ENCODE measurements around the gene CDH11. TPM values are rescaled to one million over a fixed set of nuclear protein-coding genes. Genes with fewer than 3 reads are reported as not detected.

CDH11 gene
- total and polyA plus RNA-seq, 4 experiments from 2014 or later, result not detected

GRCh38 chr16:65023802-65024201, 98.1 kb downstream of the CDH11 start:
- no peaks in the 10 kb centered on the region for H3K4me1 ChIP-seq (ENCODE audit: insufficient read depth, low read length)
- ChIA-PET CTCF (ENCODE audit: partially characterized antibody) (no interaction called here), POLR2A (ENCODE audit: partially characterized antibody) (no interaction called here)
- Mint-ChIP-seq H3K27me3 (no peaks in the 10 kb centered on the region), H3K9me3 (peaks cover 0 to 28% (median 4%) of the 10 kb centered on the region in 8 donors), H3K36me3 (no peaks in the 10 kb centered on the region), H3K4me1 (no peaks in the 10 kb centered on the region), H3K4me3 (no peak overlapping the region), H3K27ac (no peak overlapping the region)
- H3K9me3 ChIP-seq (ENCODE audit: control insufficient read depth in 1 of 2, low read length in 2 of 2), result no peaks in the 10 kb centered on the region
- H3K36me3 ChIP-seq (ENCODE audit: insufficient read depth, low read length), result no peaks in the 10 kb centered on the region
- no peak for DNase-seq
- no peaks in the 10 kb centered on the region for H3K27me3 ChIP-seq (ENCODE audit: insufficient read depth, low read length)
- no peak overlapping the region for H3K27ac ChIP-seq (ENCODE audit: low read depth, low read length)
- H3K4me3 ChIP-seq (ENCODE audit: low read length in 2 of 2), result no peak overlapping the region
- intact Hi-C loops (cut with micrococcal nuclease), result no loop called here

GRCh38 chr16:65021852-65022595, 99.8 kb downstream of the CDH11 start:
- Mint-ChIP-seq H3K27me3 (no peaks in the 10 kb centered on the region), H3K27ac (no peak overlapping the region), H3K4me3 (no peak overlapping the region), H3K36me3 (no peaks in the 10 kb centered on the region), H3K4me1 (no peaks in the 10 kb centered on the region), H3K9me3 (peaks cover 0 to 17% (median 6%) of the 10 kb centered on the region in 8 donors)
- intact Hi-C loops (cut with micrococcal nuclease), result no loop called here
- ChIA-PET POLR2A (ENCODE audit: partially characterized antibody) (no interaction called here), CTCF (ENCODE audit: partially characterized antibody) (no interaction called here)
- Histone ChIP-seq H3K4me1 (ENCODE audit: insufficient read depth, low read length) (no peaks in the 10 kb centered on the region), H3K9me3 (ENCODE audit: control insufficient read depth in 1 of 2, low read length in 2 of 2) (no peaks in the 10 kb centered on the region), H3K27ac (ENCODE audit: low read depth, low read length) (no peak overlapping the region), H3K36me3 (ENCODE audit: insufficient read depth, low read length) (no peaks in the 10 kb centered on the region), H3K4me3 (ENCODE audit: low read length in 2 of 2) (no peak overlapping the region), H3K27me3 (ENCODE audit: insufficient read depth, low read length) (no peaks in the 10 kb centered on the region)
- DNase-seq, result no peak

GRCh38 chr16:65016754-65017153, 105.1 kb downstream of the CDH11 start:
- H3K27me3 ChIP-seq (ENCODE audit: insufficient read depth, low read length), result no peaks in the 10 kb centered on the region
- H3K9me3 ChIP-seq (ENCODE audit: control insufficient read depth in 1 of 2, low read length in 2 of 2), result no peaks in the 10 kb centered on the region
- Mint-ChIP-seq H3K36me3 (no peaks in the 10 kb centered on the region), H3K27ac (no peak overlapping the region), H3K4me3 (no peak overlapping the region), H3K9me3 (peaks cover 2 to 21% (median 8%) of the 10 kb centered on the region in 8 donors), H3K27me3 (no peaks in the 10 kb centered on the region), H3K4me1 (no peaks in the 10 kb centered on the region)
- ChIA-PET POLR2A (ENCODE audit: partially characterized antibody) (no interaction called here), CTCF (ENCODE audit: partially characterized antibody) (no interaction called here)
- intact Hi-C loops (cut with micrococcal nuclease), result no loop called here
- no peaks in the 10 kb centered on the region for H3K36me3 ChIP-seq (ENCODE audit: insufficient read depth, low read length)
- no peak overlapping the region for H3K4me3 ChIP-seq (ENCODE audit: low read length in 2 of 2)
- DNase-seq, result no peak
- no peak overlapping the region for H3K27ac ChIP-seq (ENCODE audit: low read depth, low read length)
- no peaks in the 10 kb centered on the region for H3K4me1 ChIP-seq (ENCODE audit: insufficient read depth, low read length)

GRCh38 chr16:65015599-65015998, 106.3 kb downstream of the CDH11 start:
- DNase-seq, result no peak
- H3K27ac ChIP-seq (ENCODE audit: low read depth, low read length), result no peak overlapping the region
- ChIA-PET POLR2A (ENCODE audit: partially characterized antibody) (no interaction called here), CTCF (ENCODE audit: partially characterized antibody) (no interaction called here)
- Mint-ChIP-seq H3K36me3 (no peaks in the 10 kb centered on the region), H3K27me3 (no peaks in the 10 kb centered on the region), H3K9me3 (peaks cover 2 to 19% (median 8%) of the 10 kb centered on the region in 8 donors), H3K4me1 (no peaks in the 10 kb centered on the region), H3K4me3 (no peak overlapping the region), H3K27ac (no peak overlapping the region)
- intact Hi-C loops (cut with micrococcal nuclease), result no loop called here
- no peaks in the 10 kb centered on the region for H3K27me3 ChIP-seq (ENCODE audit: insufficient read depth, low read length)
- H3K36me3 ChIP-seq (ENCODE audit: insufficient read depth, low read length), result no peaks in the 10 kb centered on the region
- no peaks in the 10 kb centered on the region for H3K9me3 ChIP-seq (ENCODE audit: control insufficient read depth in 1 of 2, low read length in 2 of 2)
- H3K4me1 ChIP-seq (ENCODE audit: insufficient read depth, low read length), result no peaks in the 10 kb centered on the region
- H3K4me3 ChIP-seq (ENCODE audit: low read length in 2 of 2), result no peak overlapping the region

- DNase-seq, result no peak
- peaks cover 0 to 22% (median 7%) of the 10 kb centered on the region in 8 donors for H3K9me3 Mint-ChIP-seq
- Histone ChIP-seq H3K36me3 (ENCODE audit: insufficient read depth, low read length) (no peaks in the 10 kb centered on the region), H3K9me3 (ENCODE audit: control insufficient read depth in 1 of 2, low read length in 2 of 2) (no peaks in the 10 kb centered on the region), H3K4me3 (ENCODE audit: low read length in 2 of 2) (no peak overlapping the region), H3K4me1 (ENCODE audit: insufficient read depth, low read length) (no peaks in the 10 kb centered on the region), H3K27ac (ENCODE audit: low read depth, low read length) (no peak overlapping the region), H3K27me3 (ENCODE audit: insufficient read depth, low read length) (no peaks in the 10 kb centered on the region)
- H3K4me3 Mint-ChIP-seq, result no peak overlapping the region
- no peaks in the 10 kb centered on the region for H3K4me1 Mint-ChIP-seq
- ChIA-PET CTCF (ENCODE audit: partially characterized antibody) (no interaction called here), POLR2A (ENCODE audit: partially characterized antibody) (no interaction called here)
- H3K27ac Mint-ChIP-seq, result no peak overlapping the region
- H3K36me3 Mint-ChIP-seq, result no peaks in the 10 kb centered on the region
- H3K27me3 Mint-ChIP-seq, result no peaks in the 10 kb centered on the region
- intact Hi-C loops (cut with micrococcal nuclease), result no loop called here
Measured at GRCh38 chr16:65012357-65012756, 109.5 kb downstream of the CDH11 start.

GRCh38 chr16:65010125-65010524, 111.7 kb downstream of the CDH11 start:
- ChIA-PET POLR2A (ENCODE audit: partially characterized antibody) (no interaction called here), CTCF (ENCODE audit: partially characterized antibody) (no interaction called here)
- peaks cover 0 to 27% (median 9%) of the 10 kb centered on the region in 8 donors for H3K9me3 Mint-ChIP-seq
- H3K4me1 ChIP-seq (ENCODE audit: insufficient read depth, low read length), result no peaks in the 10 kb centered on the region
- intact Hi-C loops (cut with micrococcal nuclease), result no loop called here
- H3K9me3 ChIP-seq (ENCODE audit: control insufficient read depth in 1 of 2, low read length in 2 of 2), result no peaks in the 10 kb centered on the region
- no peak overlapping the region for H3K4me3 Mint-ChIP-seq
- no peaks in the 10 kb centered on the region for H3K36me3 Mint-ChIP-seq
- no peaks in the 10 kb centered on the region for H3K4me1 Mint-ChIP-seq
- no peak overlapping the region for H3K27ac ChIP-seq (ENCODE audit: low read depth, low read length)
- H3K36me3 ChIP-seq (ENCODE audit: insufficient read depth, low read length), result no peaks in the 10 kb centered on the region
- no peak for DNase-seq
- H3K27ac Mint-ChIP-seq, result no peak overlapping the region
- H3K4me3 ChIP-seq (ENCODE audit: low read length in 2 of 2), result no peak overlapping the region
- H3K27me3 Mint-ChIP-seq, result no peaks in the 10 kb centered on the region
- no peaks in the 10 kb centered on the region for H3K27me3 ChIP-seq (ENCODE audit: insufficient read depth, low read length)

GRCh38 chr16:65005696-65006095, 116.2 kb downstream of the CDH11 start:
- intact Hi-C loops (cut with micrococcal nuclease), result no loop called here
- no peak overlapping the region for H3K27ac Mint-ChIP-seq
- CTCF ChIA-PET (ENCODE audit: partially characterized antibody), result no interaction called here

More at GRCh38 chr16:65005696-65006095, 116.2 kb downstream of the CDH11 start:
- H3K36me3 ChIP-seq (ENCODE audit: insufficient read depth, low read length), result no peaks in the 10 kb centered on the region
- no peaks in the 10 kb centered on the region for H3K9me3 ChIP-seq (ENCODE audit: control insufficient read depth in 1 of 2, low read length in 2 of 2)
- peaks cover 0 to 19% (median 9%) of the 10 kb centered on the region in 8 donors for H3K9me3 Mint-ChIP-seq
- no peaks in the 10 kb centered on the region for H3K4me1 ChIP-seq (ENCODE audit: insufficient read depth, low read length)
- H3K27me3 Mint-ChIP-seq, result no peaks in the 10 kb centered on the region
- POLR2A ChIA-PET (ENCODE audit: partially characterized antibody), result no interaction called here
- no peaks in the 10 kb centered on the region for H3K27me3 ChIP-seq (ENCODE audit: insufficient read depth, low read length)
- H3K36me3 Mint-ChIP-seq, result no peaks in the 10 kb centered on the region
- H3K27ac ChIP-seq (ENCODE audit: low read depth, low read length), result no peak overlapping the region
- no peaks in the 10 kb centered on the region for H3K4me1 Mint-ChIP-seq
- no peak overlapping the region for H3K4me3 ChIP-seq (ENCODE audit: low read length in 2 of 2)
- H3K4me3 Mint-ChIP-seq, result no peak overlapping the region
- no peak for DNase-seq

All from CD4-positive, alpha-beta memory T cell (primary cell).